A549 treated with Mapracorat at 1 μM for 4 hours (cell line): ENCODE results near the gene WASF1. TPM values are rescaled to one million over a fixed set of nuclear protein-coding genes. Genes with fewer than 3 reads are reported as not detected.

Experiments used
- total RNA-seq: library from RNA; stranded (reverse); fragments of 200-300 nt; extraction: Qiagen RNA extraction; gene quantifications from 5 replicates; pipeline ENCODE4 v1.2.3, GENCODE V29; 2022

The WASF1 gene
- 10.0 to 11.0 TPM (median 10.5 TPM) in 5 replicates for total RNA-seq

GRCh38 chr6:110179406-110180227 lies at the start of gene WASF1:
Gene WASF1, minus strand, starts transcription at chr6:110179670. Its CDS starts 52,069 bp downstream, at chr6:110127601.

GRCh38 chr6:110180228-110181008 lies 948 bp upstream of the WASF1 start, which contains the start of gene CDC40:
Gene CDC40, plus strand, starts transcription at chr6:110180427. Its CDS starts 18 bp downstream, at chr6:110180445.

Other genes starting within 250 kb of the WASF1 start
- not detected in 5 replicates for gene GPR6, start 201.4 kb downstream of the WASF1 start, total RNA-seq
- gene CDC40, start 757 bp upstream of the WASF1 start, total RNA-seq = 6.6 to 9.3 TPM (median 8.1 TPM) in 5 replicates
- not detected in 5 replicates for gene METTL24, start 178.7 kb upstream of the WASF1 start, total RNA-seq
- 0.06 to 0.19 TPM (median 0.15 TPM) in 5 replicates for gene DDO, start 235.9 kb upstream of the WASF1 start, total RNA-seq